ENCODE data around the gene RPP25L. TPM values are rescaled to one million over a fixed set of nuclear protein-coding genes. Genes with fewer than 3 reads are reported as not detected.

The RPP25L gene
- total and polyA plus RNA-seq, 9 of the 15 experiments (the other 6 are each of a cell fraction or from before 2014, with no cell fraction given): 16.3 to 43.7 (median 29.0) TPM

GRCh38 chr9:34585946-34586669, 25.8 kb downstream of the RPP25L start:
- in situ Hi-C loops (cut with MboI) (no loop called here), intact Hi-C loops (cut with micrococcal nuclease) (no loop called here)
- BruUV-seq (replicated peaks): no TSS peak
- DNase-seq (ENCODE audit: extremely low read depth in 1 of 4, low spot score in 3 of 4): no peak
- Histone ChIP-seq H3K9me3 (replicated peaks; ENCODE audit: control insufficient read depth, insufficient read depth, low read depth, low read length) (no peaks in the 10 kb centered on the region), H3K79me2 (ENCODE audit: control insufficient read depth, insufficient read depth, low read length) (no peaks in the 10 kb centered on the region), H3K4me2 (ENCODE audit: insufficient read depth, low read length) (no peak overlapping the region), H2AFZ (ENCODE audit: low read depth, low read length) (no peak overlapping the region), H3K27ac (ENCODE audit: extremely low read depth, low read depth, low read length) (no peak overlapping the region), H3K9ac (ENCODE audit: insufficient read depth in 1 of 2, low read depth in 2 of 2, low read length in 2 of 2) (no peak overlapping the region), H4K20me1 (replicated peaks; ENCODE audit: control insufficient read depth, insufficient read depth, low read length) (peaks cover 12% of the 10 kb centered on the region), H3K4me1 (replicated peaks in 1 of 2; ENCODE audit: control insufficient read depth in 2 of 2, insufficient read depth in 2 of 2, low read length in 2 of 2) (peaks cover 0 to 26% of the 10 kb centered on the region in 2 experiments; a peak in 2 of 5 replicates), H3K36me3 (ENCODE audit: control insufficient read depth, insufficient read depth, low read length) (no peaks in the 10 kb centered on the region), H3K4me3 (no peak overlapping the region), H3K9me1 (ENCODE audit: control insufficient read depth, insufficient read depth, low read length) (no peaks in the 10 kb centered on the region), H3K27me3 (ENCODE audit: control insufficient read depth in 2 of 2, insufficient read depth in 2 of 2, low read length in 2 of 2) (peaks cover 6 to 44% of the 10 kb centered on the region in 2 experiments; a peak in 4 of 5 replicates)
- ChIA-PET POLR2A (no interaction called here), CTCF (ENCODE audit: low intra/inter-chr PET ratio) (no interaction called here)
- no peak for FAIRE-seq
- WGBS (ENCODE audit: insufficient coverage, low coverage, missing lambda C conversion rate): 1% methylated on average over 9 of the region's 11 CpGs
- no peak for TF ChIP-seq MAFG (tag; conservative IDR thresholded peaks at IDR 0.05)
- no peak for TF ChIP-seq DIDO1 (tag; IDR thresholded peaks at IDR 0.05; ENCODE audit: low read depth)
- no peak for TF ChIP-seq ZSCAN32 (CRISPR knock-in tag; IDR thresholded peaks at IDR 0.05)
- no peak for TF ChIP-seq ZNF668 (CRISPR knock-in tag; IDR thresholded peaks at IDR 0.05)
- no peak for TF ChIP-seq RBBP5 (IDR thresholded peaks at IDR 0.05; ENCODE audit: borderline replicate concordance, insufficient read depth, low read length, poor library complexity, severe bottlenecking)
- TF ChIP-seq RAD51 (IDR thresholded peaks at IDR 0.05; ENCODE audit: borderline replicate concordance, low read depth): no peak
- no peak for TF ChIP-seq NCOA6 (IDR thresholded peaks at IDR 0.05)
- no peak for TF ChIP-seq MIER1 (IDR thresholded peaks at IDR 0.05; ENCODE audit: low read depth)
- no peak for TF ChIP-seq SOX6 (IDR thresholded peaks at IDR 0.05)
- no peak for TF ChIP-seq SNIP1 (IDR thresholded peaks at IDR 0.05; ENCODE audit: low read depth)
- no peak for TF ChIP-seq FOSL1 (tag; conservative IDR thresholded peaks at IDR 0.05)
- no peak for TF ChIP-seq ATF7 (IDR thresholded peaks at IDR 0.05)
- TF ChIP-seq, protein P1, sequence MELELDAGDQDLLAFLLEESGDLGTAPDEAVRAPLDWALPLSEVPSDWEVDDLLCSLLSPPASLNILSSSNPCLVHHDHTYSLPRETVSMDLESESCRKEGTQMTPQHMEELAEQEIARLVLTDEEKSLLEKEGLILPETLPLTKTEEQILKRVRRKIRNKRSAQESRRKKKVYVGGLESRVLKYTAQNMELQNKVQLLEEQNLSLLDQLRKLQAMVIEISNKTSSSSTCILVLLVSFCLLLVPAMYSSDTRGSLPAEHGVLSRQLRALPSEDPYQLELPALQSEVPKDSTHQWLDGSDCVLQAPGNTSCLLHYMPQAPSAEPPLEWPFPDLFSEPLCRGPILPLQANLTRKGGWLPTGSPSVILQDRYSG (tag; conservative IDR thresholded peaks at IDR 0.05; ENCODE audit: low read depth): no peak
- ATAC-seq: no peak

Data from K562 (cell line).